Transverse colon (tissue), 3 donors: ENCODE measurements around the gene SULF2.

Experiments
- CTCF ChIP-seq, 5 experiments: fragments of 200-600 bp in 3 of 5; fragments of 450-650 bp in 2 of 5; sonication (generic) in 3 of 5; IDR thresholded peaks; 1 replicate in 2 of 5; 2 replicates in 3 of 5; pipeline ENCODE4 v1.5.1; 2016 to 2017; ENCODE audit warnings: antibody characterized with exemption in 5 of 5, inconsistent platforms in 3 of 5, mild to moderate bottlenecking in 2 of 5, moderate library complexity in 1 of 5
- POLR2A ChIP-seq: fragments of 450-650 bp; IDR thresholded peaks from one replicate; pipeline ENCODE4 v1.6.1; 2016; ENCODE audit warnings: antibody characterized with exemption, mild to moderate bottlenecking, moderate library complexity

DNA sequence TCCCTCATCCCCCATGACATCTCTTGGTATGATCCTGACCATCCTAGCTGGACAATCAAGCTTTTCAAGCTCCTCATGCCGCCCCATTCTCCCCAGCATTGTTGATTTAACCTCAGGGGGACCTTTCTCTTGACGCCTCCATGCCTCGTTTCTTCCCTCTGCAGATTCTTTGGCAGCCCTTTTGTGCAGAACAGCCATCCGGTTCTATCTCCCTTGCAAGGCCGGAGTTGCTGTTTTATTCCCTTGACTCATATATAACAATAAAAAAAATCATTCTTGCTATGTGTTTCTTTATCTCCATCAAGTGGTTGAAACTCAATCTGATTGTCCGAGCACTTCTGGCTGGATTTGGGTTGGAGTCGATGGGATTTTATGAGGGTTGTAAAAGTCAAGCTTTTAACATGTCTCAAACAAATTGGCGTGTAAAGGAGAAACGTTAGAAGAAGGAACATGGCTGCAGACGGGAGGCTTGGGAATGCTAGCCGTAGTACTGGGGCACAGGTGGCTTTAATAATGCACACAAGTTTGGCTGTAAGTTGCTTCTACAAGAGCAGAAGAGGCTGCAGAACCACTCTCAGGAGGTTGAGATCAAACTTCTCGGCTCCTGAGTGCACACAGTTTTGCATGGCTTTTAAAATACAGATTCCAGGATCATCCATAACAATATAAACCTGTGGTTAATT is 3.9 kb upstream of the SULF2 start:
- TF ChIP-seq CTCF (IDR thresholded peaks at IDR 0.05) (no peak), POLR2A (no peak)
